Thyroid gland (tissue), 4 donors: ENCODE measurements around the gene LRP3.

Source experiments
- CTCF ChIP-seq, 6 experiments: fragments of 200-600 bp in 3 of 6; fragments of 450-650 bp in 3 of 6; sonication (generic) in 3 of 6; IDR thresholded peaks; one replicate each; pipeline ENCODE4 v1.5.1; 2016 to 2019; ENCODE audit warnings: antibody characterized with exemption in 6 of 6, mild to moderate bottlenecking in 2 of 6, inconsistent platforms in 1 of 6, moderate library complexity in 1 of 6
- POLR2A ChIP-seq, 2 donors: fragments of 450-650 bp; IDR thresholded peaks; one replicate each; pipeline ENCODE4 v1.6.1; 2017; ENCODE audit warnings: antibody characterized with exemption in 2 of 2, mild to moderate bottlenecking in 2 of 2, moderate library complexity in 1 of 2

- TF ChIP-seq CTCF (IDR thresholded peaks at IDR 0.05) = no peak
- TF ChIP-seq POLR2A (IDR thresholded peaks at IDR 0.05) = no peak
Observed at GRCh38 chr19:33211794-33212435, 17.8 kb downstream of the LRP3 start.
